ENCODE measurements around the gene BMPR1A.

BMPR1A gene

DNA sequence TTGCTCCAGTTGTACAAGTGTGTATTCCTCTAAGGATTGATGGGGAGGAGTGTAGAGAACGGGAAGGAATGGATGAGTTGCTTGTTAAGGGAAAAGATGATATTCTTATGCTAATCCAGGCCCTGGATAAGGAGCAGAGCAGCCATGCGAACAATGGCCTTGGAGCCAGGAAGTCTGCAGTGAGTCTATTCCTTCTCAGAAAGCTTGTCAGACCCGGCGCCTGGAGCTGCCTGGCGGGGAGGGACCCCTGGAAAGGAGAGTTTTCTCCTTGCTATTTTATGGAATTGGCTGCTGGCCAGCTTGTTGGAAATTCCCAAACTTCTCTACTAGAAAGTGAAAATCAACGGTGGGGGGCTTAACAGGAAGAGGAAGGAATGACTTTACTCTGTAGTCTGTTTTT is 111.9 kb downstream of the BMPR1A start:
- no peak overlapping the region for H3K4me3 ChIP-seq (ENCODE audit: low read length)
- TF ChIP-seq ZNF274 (IDR thresholded peaks at IDR 0.05; ENCODE audit: low read depth, low read length) = no peak

DNA sequence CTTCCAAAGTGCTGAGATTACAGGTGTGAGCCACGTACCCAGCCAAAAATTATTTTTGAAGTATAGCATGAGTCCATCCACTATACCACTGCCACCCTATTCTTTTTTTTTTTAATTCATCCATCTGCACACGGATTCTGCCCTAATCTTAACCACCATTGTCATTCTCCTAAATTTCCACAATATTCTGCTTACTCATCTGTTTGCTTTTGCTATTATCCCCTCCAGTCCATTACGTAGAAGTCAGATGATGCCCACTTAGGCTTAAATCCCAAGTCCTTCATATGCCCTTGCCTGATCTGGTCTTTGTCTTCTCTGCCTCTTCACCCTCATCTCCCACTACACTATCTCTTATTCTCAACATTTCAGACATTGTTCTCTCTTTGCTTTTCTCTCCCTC is 114.3 kb downstream of the BMPR1A start:
- TF ChIP-seq ZNF274 (IDR thresholded peaks at IDR 0.05; ENCODE audit: low read depth, low read length) = no peak
- no peak overlapping the region for H3K4me3 ChIP-seq (ENCODE audit: low read length)

DNA sequence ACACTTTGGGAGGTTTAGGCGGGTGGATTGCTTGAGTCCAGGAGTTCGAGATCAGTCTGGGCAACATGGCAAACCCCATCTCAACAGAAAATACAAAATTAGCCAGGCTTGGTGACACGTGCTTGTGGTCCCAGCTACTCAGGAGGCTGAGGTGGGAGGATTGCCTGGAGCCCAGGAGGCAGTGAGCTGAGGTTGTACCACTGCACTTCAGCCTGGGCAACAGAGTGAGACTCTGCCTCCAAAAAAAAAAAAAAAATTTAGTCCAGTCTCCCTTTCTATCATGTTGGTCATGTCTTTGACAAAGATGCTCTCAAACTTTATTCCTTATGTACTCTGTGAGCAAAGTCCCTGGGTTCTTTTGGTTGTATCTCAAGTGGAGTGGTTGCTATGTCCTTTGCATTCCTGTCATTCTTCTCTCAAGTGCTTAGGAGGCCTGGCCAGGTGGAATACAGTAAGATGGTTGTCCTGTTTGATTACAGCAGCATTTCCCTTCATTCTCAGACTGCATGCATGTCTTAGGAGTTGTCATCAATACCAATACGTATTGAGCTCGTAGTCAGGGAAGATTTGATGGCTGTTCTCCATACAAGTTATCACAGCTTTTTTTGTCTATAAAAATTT is 115.3 kb downstream of the BMPR1A start:
- TF ChIP-seq ZNF274 (IDR thresholded peaks at IDR 0.05; ENCODE audit: low read depth, low read length) = no peak
- no peak overlapping the region for H3K4me3 ChIP-seq (ENCODE audit: low read length)

DNA sequence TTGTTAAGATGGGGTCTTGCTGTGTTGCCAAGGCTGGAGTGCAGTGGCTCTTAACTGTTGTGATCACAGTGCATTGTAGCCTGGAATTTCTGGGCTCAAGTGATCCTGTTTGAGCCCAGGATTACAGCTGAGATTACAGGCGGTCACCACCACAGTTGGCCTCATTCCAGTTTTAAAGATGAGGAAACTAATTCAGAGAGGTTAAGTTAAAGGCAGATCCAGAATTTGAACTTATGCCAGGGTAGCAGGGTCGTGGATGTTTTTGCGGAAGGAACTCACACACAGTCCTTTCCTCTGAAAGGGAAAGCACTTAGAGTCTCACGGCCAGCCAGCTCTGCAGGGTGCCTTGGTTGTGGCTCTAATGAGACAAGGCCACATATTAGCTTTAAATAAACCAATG is 116.3 kb downstream of the BMPR1A start:
- no peak for TF ChIP-seq ZNF274 (IDR thresholded peaks at IDR 0.05; ENCODE audit: low read depth, low read length)
- no peak overlapping the region for H3K4me3 ChIP-seq (ENCODE audit: low read length)

DNA sequence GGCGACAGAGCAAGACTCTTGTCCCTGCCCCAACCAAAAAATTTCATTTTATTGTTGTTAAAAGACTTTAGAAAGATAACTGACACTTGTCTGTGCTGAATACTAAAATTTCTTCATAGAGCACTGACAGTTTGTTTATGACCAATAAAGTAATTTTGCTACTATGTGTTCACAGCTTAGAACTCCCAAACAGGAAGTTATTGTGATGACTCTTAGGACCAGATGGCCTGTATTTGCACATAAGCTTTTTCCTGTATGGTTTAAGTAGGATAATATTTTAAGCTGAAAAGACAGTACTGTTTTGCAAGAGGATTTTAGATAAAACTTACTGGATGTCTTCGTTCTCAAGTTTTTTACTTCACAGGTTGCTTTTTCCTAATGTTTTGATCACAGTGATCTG is 120.3 kb downstream of the BMPR1A start:
- TF ChIP-seq ZNF274 (IDR thresholded peaks at IDR 0.05; ENCODE audit: low read depth, low read length) = no peak
- no peak overlapping the region for H3K4me3 ChIP-seq (ENCODE audit: low read length)

DNA sequence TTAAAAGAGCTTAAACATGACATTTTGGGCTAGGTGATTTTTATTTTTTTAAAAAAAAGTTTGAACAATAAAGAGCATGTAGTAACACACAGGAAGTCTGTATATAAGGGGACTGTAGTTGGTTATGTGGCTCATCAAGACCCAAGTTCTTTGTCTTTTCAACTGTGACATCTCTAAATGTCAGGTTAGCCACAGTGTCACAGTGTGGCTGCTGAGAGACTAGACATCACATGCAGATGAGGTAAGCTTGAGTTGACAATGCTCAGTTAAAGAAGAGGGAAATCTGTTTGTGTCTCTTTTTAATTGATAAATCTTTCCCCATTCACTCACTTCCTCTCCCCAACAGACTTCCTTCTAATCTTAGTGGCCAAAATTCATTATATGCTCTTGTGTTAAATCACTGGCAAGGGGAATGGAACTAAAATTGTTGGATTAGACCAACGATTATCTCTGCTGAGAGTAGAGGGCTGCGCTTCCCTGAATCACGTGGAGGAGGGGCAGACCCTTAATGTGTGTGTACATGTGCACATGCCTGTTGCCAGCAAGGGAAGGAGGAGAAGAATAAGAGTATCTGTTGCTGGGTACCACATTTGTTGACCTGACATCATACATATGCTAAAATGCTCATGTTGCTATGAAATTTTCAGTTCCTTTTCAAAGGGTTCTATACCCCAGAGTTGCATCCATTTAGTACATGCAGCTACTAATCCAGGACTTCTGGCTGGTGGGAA is 122.7 kb downstream of the BMPR1A start:
- TF ChIP-seq ZNF274 (IDR thresholded peaks at IDR 0.05; ENCODE audit: low read depth, low read length) = no peak
- H3K4me3 ChIP-seq (ENCODE audit: low read length) = no peak overlapping the region

DNA sequence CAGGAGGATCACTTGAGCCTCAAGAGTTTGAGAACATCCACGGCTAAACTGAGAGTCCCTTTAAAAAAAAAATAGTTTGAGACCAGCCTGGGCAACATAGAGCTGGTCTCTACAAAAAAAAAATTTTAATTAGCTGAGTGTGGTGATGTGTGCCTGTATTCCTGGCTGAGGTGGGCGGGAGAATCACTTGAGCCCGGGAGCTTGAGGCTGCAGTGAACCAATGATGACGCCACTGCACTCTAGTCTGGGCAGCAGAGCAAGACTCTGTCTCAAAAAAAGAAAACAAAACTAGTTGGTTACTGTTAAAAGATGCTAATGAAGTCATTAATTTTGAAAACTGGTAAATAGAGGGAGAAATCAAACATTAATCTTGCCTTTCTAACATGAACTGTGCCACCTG is 124.6 kb downstream of the BMPR1A start:
- no peak for TF ChIP-seq ZNF274 (IDR thresholded peaks at IDR 0.05; ENCODE audit: low read depth, low read length)
- no peak overlapping the region for H3K4me3 ChIP-seq (ENCODE audit: low read length)

DNA sequence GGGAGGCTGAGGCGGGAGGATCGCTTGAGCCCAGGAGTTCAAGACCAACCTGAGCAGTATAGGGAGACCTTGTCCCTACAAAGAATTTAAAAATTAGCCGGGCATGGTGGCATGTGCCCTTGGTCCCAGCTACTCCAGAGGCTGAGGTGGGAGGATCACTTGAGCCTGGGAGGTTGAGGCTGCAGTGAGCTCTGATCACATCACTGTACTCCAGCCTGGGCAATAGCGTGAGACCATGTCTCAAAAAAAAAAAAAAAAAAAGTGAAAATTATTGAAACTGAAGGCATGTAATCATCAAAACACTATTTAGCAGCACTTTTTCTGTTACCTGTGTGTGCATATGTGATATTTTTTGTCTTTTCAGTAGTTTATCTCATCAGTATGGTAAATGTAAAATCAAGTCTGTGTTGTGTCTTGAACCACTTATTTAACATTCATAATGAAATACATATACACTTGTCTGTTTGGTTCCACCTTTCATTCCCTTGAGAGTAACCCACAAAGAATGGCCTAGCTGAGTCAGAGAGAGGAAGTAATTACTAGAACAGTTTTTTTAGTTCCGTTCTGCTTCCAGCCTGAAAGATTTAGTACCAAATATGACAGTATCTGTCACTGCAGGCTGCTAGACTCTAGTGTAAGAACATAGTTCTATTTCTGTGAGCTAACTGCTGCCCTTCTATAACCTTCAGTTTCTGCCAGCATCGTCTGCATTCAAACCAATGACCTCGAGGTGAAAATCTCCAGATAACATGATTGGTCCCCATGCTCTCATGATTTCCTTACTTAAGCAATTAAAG is 132.4 kb downstream of the BMPR1A start:
- no peak for TF ChIP-seq ZNF274 (IDR thresholded peaks at IDR 0.05; ENCODE audit: low read depth, low read length)
- H3K4me3 ChIP-seq (ENCODE audit: low read length) = no peak overlapping the region

DNA sequence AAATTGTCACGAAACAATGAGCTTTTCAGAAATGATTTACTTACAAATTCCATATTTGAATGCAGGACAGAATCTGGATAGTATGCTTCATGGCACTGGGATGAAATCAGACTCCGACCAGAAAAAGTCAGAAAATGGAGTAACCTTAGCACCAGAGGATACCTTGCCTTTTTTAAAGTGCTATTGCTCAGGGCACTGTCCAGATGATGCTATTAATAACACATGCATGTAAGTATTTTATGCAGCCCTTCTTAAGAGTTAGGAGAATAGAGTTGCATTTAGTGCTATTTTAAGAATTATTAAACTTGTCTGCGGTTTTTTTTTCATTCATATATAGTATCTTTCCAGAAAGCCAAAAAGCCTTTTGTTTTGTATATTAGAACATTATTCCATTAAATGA is 133.6 kb downstream of the BMPR1A start:
- H3K4me3 ChIP-seq (ENCODE audit: low read length) = no peak overlapping the region
- no peak for TF ChIP-seq ZNF274 (IDR thresholded peaks at IDR 0.05; ENCODE audit: low read depth, low read length)

DNA sequence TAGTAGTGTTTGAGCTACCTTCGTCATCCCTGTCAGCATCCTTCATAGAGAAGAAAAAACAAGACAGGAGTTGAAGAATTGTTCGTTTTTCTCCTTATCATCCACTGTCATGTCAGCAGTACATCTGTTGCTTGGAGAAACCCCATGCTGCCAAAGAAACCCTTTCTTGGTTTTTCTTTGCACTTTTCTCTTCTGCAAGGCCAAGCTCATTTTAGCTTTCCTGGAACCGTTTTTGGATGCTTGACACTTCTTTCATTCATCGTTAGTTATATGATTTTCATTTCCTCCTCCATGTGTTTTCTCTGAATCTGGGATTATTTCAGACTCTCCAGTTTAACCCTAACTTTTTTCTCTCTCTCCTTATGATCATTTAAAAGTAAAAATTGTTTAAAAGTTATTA is 142.1 kb downstream of the BMPR1A start:
- no peak for TF ChIP-seq ZNF274 (IDR thresholded peaks at IDR 0.05; ENCODE audit: low read depth, low read length)
- H3K4me3 ChIP-seq (ENCODE audit: low read length) = no peak overlapping the region

DNA sequence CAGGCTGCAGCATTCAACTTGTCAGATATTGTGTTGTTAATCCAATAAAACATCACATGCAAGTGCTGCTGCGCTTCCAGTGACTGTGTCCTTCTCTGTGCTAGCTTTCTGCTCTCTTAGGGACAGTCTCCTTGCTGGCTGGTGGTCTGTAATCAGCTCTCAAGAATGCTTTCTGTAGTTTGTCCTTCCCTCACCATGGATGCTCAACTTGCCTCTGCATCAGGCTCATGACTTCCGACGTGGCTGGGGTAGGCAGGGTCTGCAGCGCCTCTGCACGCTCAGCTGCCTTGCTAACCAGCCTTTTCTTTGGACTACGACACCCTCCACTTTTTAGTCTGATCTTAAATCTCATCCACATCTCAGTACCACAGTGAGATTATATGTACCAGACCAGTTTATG is 142.7 kb downstream of the BMPR1A start:
- TF ChIP-seq ZNF274 (IDR thresholded peaks at IDR 0.05; ENCODE audit: low read depth, low read length) = no peak
- H3K4me3 ChIP-seq (ENCODE audit: low read length) = no peak overlapping the region

DNA sequence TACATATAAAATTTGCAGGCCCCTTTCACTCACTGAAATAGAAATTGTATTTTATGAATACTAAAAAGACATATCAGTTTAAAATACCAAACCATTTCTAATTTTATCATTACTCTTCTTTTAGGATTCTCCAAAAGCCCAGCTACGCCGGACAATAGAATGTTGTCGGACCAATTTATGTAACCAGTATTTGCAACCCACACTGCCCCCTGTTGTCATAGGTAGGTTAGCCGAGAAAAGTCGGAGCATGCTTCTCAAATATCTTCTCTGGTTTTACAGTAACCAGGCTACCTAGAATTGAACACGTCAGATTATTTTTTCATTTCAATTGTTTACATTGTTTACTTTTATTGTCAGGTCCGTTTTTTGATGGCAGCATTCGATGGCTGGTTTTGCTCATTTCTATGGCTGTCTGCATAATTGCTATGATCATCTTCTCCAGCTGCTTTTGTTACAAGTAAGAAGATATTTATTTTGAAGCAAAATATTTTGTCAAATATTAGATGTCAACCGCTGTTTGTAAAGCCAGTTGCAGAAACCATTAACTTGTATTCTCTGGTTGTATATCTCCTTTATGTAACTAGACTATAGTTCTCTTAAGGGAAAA is 143.4 kb downstream of the BMPR1A start:
- no peak overlapping the region for H3K4me3 ChIP-seq (ENCODE audit: low read length)
- TF ChIP-seq ZNF274 (IDR thresholded peaks at IDR 0.05; ENCODE audit: low read depth, low read length) = no peak

DNA sequence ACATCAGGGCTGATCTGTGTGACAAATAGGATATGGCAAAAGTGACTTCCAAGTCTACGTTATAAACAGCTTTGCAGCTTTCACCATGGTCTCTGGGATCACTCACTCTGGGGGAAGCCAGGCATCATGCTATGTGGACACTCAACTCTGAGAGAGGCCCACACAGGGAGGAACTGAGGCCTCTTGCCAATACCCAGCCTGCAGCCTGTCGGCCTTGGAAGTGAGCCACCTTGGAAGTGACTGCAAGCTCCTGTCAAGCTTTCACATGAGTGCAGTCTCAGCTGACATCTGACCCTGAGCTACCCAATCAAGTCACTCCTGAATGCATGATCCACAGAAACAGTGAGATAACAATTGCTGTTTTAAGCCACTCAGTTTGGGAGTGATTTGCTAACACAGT is 144.5 kb downstream of the BMPR1A start:
- TF ChIP-seq ZNF274 (IDR thresholded peaks at IDR 0.05; ENCODE audit: low read depth, low read length) = no peak
- H3K4me3 ChIP-seq (ENCODE audit: low read length) = no peak overlapping the region

DNA sequence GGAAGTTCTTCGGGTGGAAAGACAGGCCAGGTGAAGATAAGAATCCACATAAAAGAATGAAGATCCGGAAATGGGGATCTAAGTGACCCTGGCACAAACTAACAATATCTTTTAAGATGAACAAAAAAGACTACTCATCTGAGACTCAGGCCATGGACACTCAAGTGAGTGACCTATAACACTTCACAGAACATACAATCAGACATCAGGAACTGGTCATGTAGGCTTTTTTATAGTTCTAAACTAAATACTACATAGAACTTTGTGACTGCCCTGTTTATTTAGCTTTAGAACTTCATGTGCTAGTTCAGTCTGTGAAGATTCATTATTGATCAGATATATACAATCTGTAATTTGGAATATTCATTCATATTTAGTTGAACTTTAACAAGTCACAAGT is 148.2 kb downstream of the BMPR1A start:
- TF ChIP-seq ZNF274 (IDR thresholded peaks at IDR 0.05; ENCODE audit: low read depth, low read length) = no peak
- no peak overlapping the region for H3K4me3 ChIP-seq (ENCODE audit: low read length)

DNA sequence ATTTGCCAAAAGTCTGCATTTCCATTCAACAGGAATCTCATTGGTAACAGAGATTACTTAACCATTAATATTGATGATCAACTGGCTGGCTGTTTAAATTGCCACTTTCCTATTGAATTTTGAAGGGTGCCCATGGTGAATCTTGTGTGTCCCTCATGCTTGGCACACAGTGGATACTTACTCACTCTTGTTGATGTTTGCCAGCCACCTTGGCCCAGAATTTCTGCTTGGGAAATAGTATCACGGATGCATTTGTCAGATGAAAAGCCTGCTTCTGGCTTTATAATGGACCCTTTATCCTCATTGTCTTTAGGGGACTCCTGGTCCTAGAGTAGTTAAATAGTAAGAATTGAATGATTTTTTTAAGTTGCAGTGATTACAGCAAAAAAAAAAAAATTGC is 149.0 kb downstream of the BMPR1A start:
- TF ChIP-seq ZNF274 (IDR thresholded peaks at IDR 0.05; ENCODE audit: low read depth, low read length) = no peak
- H3K4me3 ChIP-seq (ENCODE audit: low read length) = no peak overlapping the region

Data from GM08714 (cell line).